Fibroblast of the aortic adventitia (primary cell): ENCODE results near the gene SPARCL1. TPM values are rescaled to one million over a fixed set of nuclear protein-coding genes. Genes with fewer than 3 reads are reported as not detected.

Source experiments
- DNase-seq: peaks from one replicate; pipeline ENCODE4 v3.0.0-alpha.2; 2010; ENCODE audit warnings: low read depth
- H3K4me3 ChIP-seq: 2 replicates; pipeline ENCODE4 v1.5.1; 2011; ENCODE audit warnings: low read depth, mild to moderate bottlenecking, control low read depth, low read length, moderate library complexity
- CTCF ChIP-seq: IDR thresholded peaks from 2 replicates; pipeline ENCODE4 v1.5.1; 2011; ENCODE audit warnings: mild to moderate bottlenecking, low read length, control low read depth, inconsistent platforms; ENCODE audit not compliant: insufficient read depth
- total RNA-seq: library from RNA; depleted of rRNA; stranded (reverse); fragments of >200 nt; gene quantifications from 2 replicates; pipeline ENCODE4 v1.2.3, GENCODE V29; 2012; ENCODE audit warnings: low replicate concordance

Gene SPARCL1
- total RNA-seq, 1 donor, result not detected

GRCh38 chr4:87481377-87481776 lies 47.8 kb downstream of the SPARCL1 start:
- no peak for TF ChIP-seq CTCF
- H3K4me3 ChIP-seq, result no peak overlapping the region
- no peak for DNase-seq

GRCh38 chr4:87478732-87479250 lies 50.4 kb downstream of the SPARCL1 start:
- no peak for DNase-seq
- no peak overlapping the region for H3K4me3 ChIP-seq
- TF ChIP-seq CTCF, result no peak

- H3K4me3 ChIP-seq, result no peak overlapping the region
- no peak for DNase-seq
- no peak for TF ChIP-seq CTCF
Measured at GRCh38 chr4:87476934-87477333, 52.2 kb downstream of the SPARCL1 start.

GRCh38 chr4:87469390-87469789 lies 59.8 kb downstream of the SPARCL1 start:
- H3K4me3 ChIP-seq, result no peak overlapping the region
- peak; percentile 15 for DNase-seq
- no peak for TF ChIP-seq CTCF

- no peak overlapping the region for H3K4me3 ChIP-seq
- peak; percentile 55 for TF ChIP-seq CTCF
- DNase-seq, result peak; percentile 81
Measured at GRCh38 chr4:87465739-87466366, 63.3 kb downstream of the SPARCL1 start.

GRCh38 chr4:87462102-87462501 lies 67.1 kb downstream of the SPARCL1 start:
- no peak overlapping the region for H3K4me3 ChIP-seq
- DNase-seq, result no peak
- TF ChIP-seq CTCF, result no peak

- DNase-seq, result peak; percentile 50
- H3K4me3 ChIP-seq, result no peak overlapping the region
- TF ChIP-seq CTCF, result no peak
Measured at GRCh38 chr4:87461281-87461700, 67.9 kb downstream of the SPARCL1 start.
